HEK293T (cell line): ENCODE results near the gene SPACA6.

ENCODE experiments used
- CTCF ChIA-PET: fragments of 350-600 bp; formaldehyde crosslinking; extraction: SDS; loops from one replicate; lab custom pipeline; 2021; ENCODE audit warnings: antibody characterized with exemption, inconsistent platforms; lab: Yijun Ruan, JAX
- POLR2A ChIA-PET: fragments of 350-600 bp; formaldehyde crosslinking; extraction: SDS; loops from one replicate; lab custom pipeline; 2020; ENCODE audit warnings: antibody characterized with exemption, inconsistent platforms; lab: Yijun Ruan, JAX
- DNase-seq: peaks from one replicate; pipeline ENCODE4 v3.0.0; 2012; ENCODE audit warnings: mixed read lengths; ENCODE audit errors: extremely low spot score
- ARNT ChIP-seq: fragments of 450-650 bp; IDR thresholded peaks from 2 replicates; pipeline ENCODE4 v1.6.1; 2017; ENCODE audit warnings: mild to moderate bottlenecking
- BHLHE40 ChIP-seq: fragments of 450-650 bp; IDR thresholded peaks from 2 replicates; pipeline ENCODE4 v1.6.1; 2016; ENCODE audit warnings: mild to moderate bottlenecking, moderate library complexity, borderline replicate concordance
- CTBP1 ChIP-seq: fragments of 450-650 bp; IDR thresholded peaks from 2 replicates; pipeline ENCODE4 v1.6.1; 2016; ENCODE audit warnings: borderline replicate concordance
- ELF4 ChIP-seq: fragments of 450-650 bp; IDR thresholded peaks from 2 replicates; pipeline ENCODE4 v1.6.1; 2017; ENCODE audit warnings: antibody characterized with exemption
- FOXA1 ChIP-seq: fragments of 450-650 bp; IDR thresholded peaks from 2 replicates; pipeline ENCODE4 v1.6.1; 2016; ENCODE audit warnings: mild to moderate bottlenecking
- FOXK2 ChIP-seq: fragments of 450-650 bp; IDR thresholded peaks from 2 replicates; pipeline ENCODE4 v1.6.1; 2016; ENCODE audit warnings: mild to moderate bottlenecking
- FOXM1 ChIP-seq: fragments of 450-650 bp; IDR thresholded peaks from 2 replicates; pipeline ENCODE4 v1.6.1; 2017; ENCODE audit warnings: mild to moderate bottlenecking, borderline replicate concordance
- HDGF ChIP-seq: fragments of 450-650 bp; IDR thresholded peaks from 2 replicates; pipeline ENCODE4 v1.6.1; 2017; ENCODE audit warnings: antibody characterized with exemption, borderline replicate concordance
- L3MBTL2 ChIP-seq: fragments of 450-650 bp; conservative IDR thresholded peaks from 2 replicates; pipeline ENCODE4 v1.6.1; 2016; ENCODE audit warnings: mild to moderate bottlenecking
- LEF1 ChIP-seq: fragments of 450-650 bp; IDR thresholded peaks from 2 replicates; pipeline ENCODE4 v1.6.1; 2017; ENCODE audit warnings: mild to moderate bottlenecking, borderline replicate concordance
- NFRKB ChIP-seq: fragments of 450-650 bp; IDR thresholded peaks from 2 replicates; pipeline ENCODE4 v1.6.1; 2016; ENCODE audit warnings: mild to moderate bottlenecking, moderate library complexity
- SP1 ChIP-seq: fragments of 450-650 bp; IDR thresholded peaks from 2 replicates; pipeline ENCODE4 v1.6.1; 2017
- SUZ12 ChIP-seq: fragments of 450-650 bp; IDR thresholded peaks from 2 replicates; pipeline ENCODE4 v1.6.1; 2016; ENCODE audit warnings: mild to moderate bottlenecking
- TARDBP ChIP-seq: fragments of 450-650 bp; IDR thresholded peaks from 2 replicates; pipeline ENCODE4 v1.6.1; 2016
- ZNF384 ChIP-seq: fragments of 450-650 bp; IDR thresholded peaks from 2 replicates; pipeline ENCODE4 v1.6.1; 2016
- TF ChIP-seq, protein P1 (sequence below): fragments of 450-650 bp; IDR thresholded peaks from 2 replicates; pipeline ENCODE4 v1.6.1; 2016

SPACA6 gene

GRCh38 chr19:51687791-51688670 is 5.1 kb upstream of the SPACA6 start:
- TF ChIP-seq HDGF (no peak), FOXM1 (no peak), ZNF384 (no peak), FOXA1 (no peak), L3MBTL2 (no peak), SUZ12 (no peak), ELF4 (no peak), BHLHE40 (no peak), CTBP1 (no peak; the same call in 1 of the 2 replicates), NFRKB (no peak), LEF1 (no peak), SP1 (no peak), FOXK2 (no peak), ARNT (no peak), TARDBP (no peak)
- TF ChIP-seq, protein P1, sequence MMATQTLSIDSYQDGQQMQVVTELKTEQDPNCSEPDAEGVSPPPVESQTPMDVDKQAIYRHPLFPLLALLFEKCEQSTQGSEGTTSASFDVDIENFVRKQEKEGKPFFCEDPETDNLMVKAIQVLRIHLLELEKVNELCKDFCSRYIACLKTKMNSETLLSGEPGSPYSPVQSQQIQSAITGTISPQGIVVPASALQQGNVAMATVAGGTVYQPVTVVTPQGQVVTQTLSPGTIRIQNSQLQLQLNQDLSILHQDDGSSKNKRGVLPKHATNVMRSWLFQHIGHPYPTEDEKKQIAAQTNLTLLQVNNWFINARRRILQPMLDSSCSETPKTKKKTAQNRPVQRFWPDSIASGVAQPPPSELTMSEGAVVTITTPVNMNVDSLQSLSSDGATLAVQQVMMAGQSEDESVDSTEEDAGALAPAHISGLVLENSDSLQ: no peak

GRCh38 chr19:51688671-51689571 is 4.2 kb upstream of the SPACA6 start:
- peak; percentile 80 for DNase-seq
- ChIA-PET POLR2A (interaction anchor here (0.7 to 4.1 kb wide), 6 partner anchors 9 to 500 kb away, joined by 3 to 31 read pairs (median 4); partner anchors contain the start of gene PPP2R1A), CTCF (interaction anchor here (0.7 kb wide), 1 partner anchor 22 kb away, joined by 4 read pairs; no protein-coding TSS in a partner anchor)
- no peak; the same call in 1 of the 2 replicates for TF ChIP-seq L3MBTL2
- TF ChIP-seq, protein P1: peak; percentile 63; the same call in 1 of the 2 replicates

More at GRCh38 chr19:51687791-51688670, 5.1 kb upstream of the SPACA6 start:
- no peak for DNase-seq
- CTCF ChIA-PET: interaction anchor here (0.7 to 1.0 kb wide), 2 partner anchors 27 to 174 kb away, joined by 3 read pairs; no protein-coding TSS in a partner anchor
- POLR2A ChIA-PET: interaction anchor here (0.6 to 4.1 kb wide), 6 partner anchors 8 to 501 kb away, joined by 3 to 31 read pairs (median 4); partner anchors contain the start of gene PPP2R1A

DNA sequence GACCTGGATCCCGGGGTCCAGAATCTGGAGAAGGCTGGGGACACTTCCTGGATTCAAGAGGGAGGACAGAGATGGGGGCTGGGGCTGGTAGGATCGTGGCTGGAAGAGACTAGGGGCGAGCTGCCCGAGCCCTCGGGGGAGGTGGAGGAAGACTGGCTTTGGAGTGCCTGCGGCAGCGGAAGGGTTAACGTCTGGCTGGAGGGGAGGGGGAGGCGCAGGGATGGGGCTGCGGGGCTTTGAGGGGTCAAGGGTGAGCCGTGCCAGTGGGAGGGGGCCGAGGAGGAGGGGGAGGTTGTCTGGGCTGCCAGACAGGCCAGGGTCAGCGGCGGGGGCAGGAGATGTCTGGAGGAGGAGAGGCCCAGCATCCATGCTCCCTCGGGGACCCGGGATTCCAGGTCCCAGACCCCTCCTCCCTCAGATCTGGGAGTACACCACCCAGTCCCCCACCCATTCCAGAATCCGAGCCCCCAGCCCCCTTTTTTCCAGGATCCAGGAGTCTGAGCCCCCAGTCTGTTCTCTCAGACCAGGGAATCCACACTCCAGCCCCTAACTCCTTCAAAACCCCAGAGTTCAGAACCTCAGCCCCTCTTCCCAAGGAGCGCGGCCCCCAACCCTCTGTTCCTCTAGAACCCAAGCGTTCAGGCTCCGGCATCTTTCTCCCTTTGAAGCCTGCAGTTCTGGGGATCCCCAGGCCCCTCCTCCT is 3.2 kb upstream of the SPACA6 start:
- no peak for TF ChIP-seq ARNT
- no peak for TF ChIP-seq CTBP1
- no peak for TF ChIP-seq TARDBP
- TF ChIP-seq SUZ12: no peak
- no peak for TF ChIP-seq ELF4
- TF ChIP-seq FOXM1: no peak
- no peak for TF ChIP-seq SP1
- no peak for TF ChIP-seq L3MBTL2
- CTCF ChIA-PET: no interaction called here
- POLR2A ChIA-PET: interaction anchor here (1.0 to 4.1 kb wide), 3 partner anchors 12 to 29 kb away, joined by 4 to 31 read pairs (median 11); no protein-coding TSS in a partner anchor
- peak; percentile 36 for DNase-seq

DNA sequence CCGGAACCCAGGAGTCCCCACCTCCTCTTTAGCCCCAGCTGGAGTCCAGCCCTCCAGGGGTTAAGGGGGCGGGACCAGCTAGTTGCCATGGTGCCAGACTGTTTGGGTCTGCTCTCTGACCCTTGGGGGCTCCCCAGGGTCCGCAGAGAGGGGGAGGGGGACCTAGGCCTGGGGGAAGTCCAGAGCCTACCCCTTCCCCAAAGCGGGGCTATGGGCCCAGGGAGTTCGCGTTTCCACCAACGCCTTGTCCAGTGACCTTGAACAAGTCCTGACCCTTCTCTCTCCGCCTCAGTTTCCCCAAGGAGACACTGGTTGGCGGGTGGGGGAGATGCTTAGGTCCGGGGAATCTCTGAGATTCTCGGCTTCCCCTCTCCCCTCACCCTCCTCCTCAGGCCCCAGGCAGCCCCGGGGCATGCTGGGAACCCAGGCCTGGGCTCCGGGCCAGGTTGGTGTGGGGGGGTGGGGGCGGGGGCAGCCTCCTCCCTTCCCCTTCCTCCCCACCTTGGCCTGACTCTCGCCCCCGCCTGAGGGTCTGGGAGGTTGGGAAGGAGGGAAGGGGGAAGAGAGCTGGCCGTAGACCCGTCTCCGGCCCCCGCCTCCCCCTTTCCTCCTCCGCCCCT is 2.6 kb upstream of the SPACA6 start:
- DNase-seq: peak; percentile 55
- CTCF ChIA-PET: no interaction called here
- TF ChIP-seq ARNT: no peak
- no peak for TF ChIP-seq FOXM1
- no peak for TF ChIP-seq FOXK2
- TF ChIP-seq SP1: no peak
- no peak for TF ChIP-seq HDGF
- no peak for TF ChIP-seq BHLHE40
- no peak for TF ChIP-seq ZNF384
- POLR2A ChIA-PET: interaction anchor here (4.1 kb wide), 1 partner anchor 12 kb away, joined by 31 read pairs; no protein-coding TSS in a partner anchor

- no peak for TF ChIP-seq ZNF384
- TF ChIP-seq BHLHE40: no peak
- TF ChIP-seq ARNT: no peak
- TF ChIP-seq LEF1: no peak
- TF ChIP-seq CTBP1: no peak
- no peak for TF ChIP-seq L3MBTL2
- no peak for TF ChIP-seq FOXK2
- no peak for TF ChIP-seq FOXA1
- no peak for TF ChIP-seq HDGF
- no peak for TF ChIP-seq FOXM1
- TF ChIP-seq TARDBP: no peak
- no peak for TF ChIP-seq NFRKB
- no peak for TF ChIP-seq ELF4
- TF ChIP-seq, protein P1: no peak
- TF ChIP-seq SP1: no peak
- TF ChIP-seq SUZ12: no peak
- DNase-seq: no peak
- ChIA-PET POLR2A (interaction anchor here (4.1 kb wide), 1 partner anchor 12 kb away, joined by 31 read pairs; no protein-coding TSS in a partner anchor), CTCF (no interaction called here)
These were observed 2.0 kb upstream of the SPACA6 start for GRCh38 chr19:51691074-51691583.
